Measurements from ENCODE around the gene INKA1.

DNA sequence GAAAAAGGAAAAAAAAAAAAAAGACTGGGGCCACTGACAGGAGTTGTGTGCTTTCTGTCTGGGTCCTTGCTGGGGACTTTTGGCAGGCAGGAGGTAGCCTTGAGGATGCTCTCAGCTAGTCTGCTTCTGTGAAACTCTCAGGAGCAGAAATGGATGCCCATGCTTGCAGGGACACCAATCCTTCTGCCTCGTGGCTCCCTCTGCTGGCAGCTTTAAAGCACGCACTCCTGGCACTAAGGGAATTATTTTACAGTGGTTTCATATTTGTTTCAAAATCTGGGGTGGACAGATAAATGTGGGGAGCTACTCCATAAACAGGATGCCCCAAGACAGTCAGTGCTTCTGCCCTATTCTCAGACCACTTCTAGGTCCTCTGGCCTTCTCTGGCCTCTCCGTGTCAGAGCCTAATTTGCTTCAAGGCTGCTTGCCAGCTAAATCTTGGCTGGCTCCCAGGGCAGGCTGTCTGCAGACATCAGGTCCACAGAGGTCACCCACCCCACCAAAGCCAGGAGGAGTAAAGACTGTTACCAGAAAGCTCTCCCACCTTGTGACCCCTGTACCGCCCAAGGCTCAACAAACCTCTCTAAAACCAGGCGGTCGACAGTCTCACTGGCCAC lies 36.2 kb downstream of the INKA1 start:
- TF ChIP-seq CTCF (IDR thresholded peaks at IDR 0.05; ENCODE audit: low read depth, low read length, poor library complexity, severe bottlenecking) (peak; percentile 93), EZH2phosphoT487 (IDR thresholded peaks at IDR 0.05; ENCODE audit: borderline replicate concordance, low read length) (no peak)
